SK-N-MC (cell line): Measurements from ENCODE around the gene C2CD4A.

Source experiments
- DNase-seq: peaks from one replicate; pipeline ENCODE4 v3.0.0-alpha.2; 2011; ENCODE audit warnings: low read depth, low spot score
- H3K27ac ChIP-seq: fragments of 200-600 bp; sonication (generic); 2 replicates; pipeline ENCODE4 v1.5.1; 2016; ENCODE audit warnings: mixed run types
- H3K36me3 ChIP-seq: fragments of 200-600 bp; sonication (generic); 2 replicates; pipeline ENCODE4 v1.6.1; 2017; ENCODE audit warnings: antibody characterized with exemption, low read length, mixed read lengths; ENCODE audit not compliant: insufficient read depth
- H3K4me3 ChIP-seq: fragments of 200-600 bp; sonication (generic); 2 replicates; pipeline ENCODE4 v1.5.1; 2016
- H3K9ac ChIP-seq: fragments of 200-600 bp; sonication (generic); 2 replicates; pipeline ENCODE4 v1.8.0; 2017; ENCODE audit warnings: mixed run types, mixed read lengths; ENCODE audit not compliant: insufficient read length
- H3K9me3 ChIP-seq: fragments of 200-600 bp; sonication (generic); 2 replicates; pipeline ENCODE4 v1.6.1; 2017; ENCODE audit warnings: low read depth, mild to moderate bottlenecking, antibody characterized with exemption, low read length, moderate library complexity, mixed read lengths
- EZH2 ChIP-seq: fragments of 200-600 bp; sonication (generic); IDR thresholded peaks from one replicate; pipeline ENCODE4 v1.6.1; 2017; ENCODE audit warnings: antibody characterized with exemption
- FOXP2 ChIP-seq: optimal IDR thresholded peaks from 2 replicates; pipeline ENCODE3; 2011; ENCODE audit warnings: mild to moderate bottlenecking, moderate library complexity; ENCODE audit not compliant: insufficient read depth; ENCODE audit errors: extremely low read length, control extremely low read depth
- POLR2AphosphoS5 ChIP-seq: IDR thresholded peaks from 2 replicates; pipeline ENCODE4 v1.6.1; 2012; ENCODE audit warnings: mild to moderate bottlenecking, low read depth, low read length, borderline replicate concordance

C2CD4A gene

DNA sequence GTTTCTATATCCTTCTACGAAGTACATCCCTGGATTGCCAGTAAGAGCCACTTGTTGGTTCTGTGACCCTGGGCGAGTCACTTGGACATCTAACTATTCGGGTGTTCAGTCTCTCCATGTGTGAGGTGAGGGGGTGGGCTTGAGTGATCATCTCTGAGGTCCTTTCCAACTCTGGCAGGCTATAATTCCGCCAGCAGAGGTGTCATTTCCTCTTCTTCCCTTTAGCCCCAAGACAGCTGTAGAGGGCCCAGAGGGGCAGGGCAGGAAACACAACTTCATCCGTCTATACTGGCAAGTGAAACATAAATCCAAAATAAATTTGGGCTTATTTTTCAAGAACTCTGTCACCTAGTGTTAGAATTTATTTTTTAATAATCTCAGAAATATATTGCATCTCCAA is 38.1 kb downstream of the C2CD4A start:
- no peak overlapping the region for H3K9ac ChIP-seq
- H3K27ac ChIP-seq, result no peak overlapping the region
- no peaks in the 10 kb centered on the region for H3K9me3 ChIP-seq

GRCh38 chr15:62105266-62105665 is 38.5 kb downstream of the C2CD4A start:
- DNase-seq, result no peak
- no peak overlapping the region for H3K9ac ChIP-seq
- TF ChIP-seq POLR2AphosphoS5, result no peak
- TF ChIP-seq FOXP2, result no peak
- no peak overlapping the region for H3K4me3 ChIP-seq
- no peaks in the 10 kb centered on the region for H3K36me3 ChIP-seq
- no peaks in the 10 kb centered on the region for H3K9me3 ChIP-seq
- no peak overlapping the region for H3K27ac ChIP-seq

More for the DNA sequence above, 38.1 kb downstream of the C2CD4A start:
- no peak for DNase-seq
- no peaks in the 10 kb centered on the region for H3K36me3 ChIP-seq
- no peak for TF ChIP-seq POLR2AphosphoS5
- no peak for TF ChIP-seq EZH2
- TF ChIP-seq FOXP2, result no peak
- H3K4me3 ChIP-seq, result no peak overlapping the region

- TF ChIP-seq EZH2 (no peak), POLR2AphosphoS5 (no peak), FOXP2 (no peak)
- Histone ChIP-seq H3K27ac (no peak overlapping the region), H3K9ac (no peak overlapping the region), H3K36me3 (no peaks in the 10 kb centered on the region), H3K4me3 (no peak overlapping the region), H3K9me3 (no peaks in the 10 kb centered on the region)
- no peak for DNase-seq
Measured at GRCh38 chr15:62106096-62106495, 39.3 kb downstream of the C2CD4A start.

- no peak overlapping the region for H3K27ac ChIP-seq
- no peak for DNase-seq
- no peak overlapping the region for H3K4me3 ChIP-seq
- TF ChIP-seq FOXP2 (no peak), EZH2 (no peak), POLR2AphosphoS5 (no peak)
- no peak overlapping the region for H3K9ac ChIP-seq
- no peaks in the 10 kb centered on the region for H3K9me3 ChIP-seq
- H3K36me3 ChIP-seq, result no peaks in the 10 kb centered on the region
Measured at GRCh38 chr15:62107571-62108121, 40.9 kb downstream of the C2CD4A start.

GRCh38 chr15:62108411-62108810 is 41.6 kb downstream of the C2CD4A start:
- no peak overlapping the region for H3K27ac ChIP-seq
- no peak for DNase-seq

GRCh38 chr15:62109437-62109836 is 42.7 kb downstream of the C2CD4A start:
- no peaks in the 10 kb centered on the region for H3K36me3 ChIP-seq
- H3K9ac ChIP-seq, result no peak overlapping the region
- no peak overlapping the region for H3K27ac ChIP-seq
- no peak overlapping the region for H3K4me3 ChIP-seq
- no peak for DNase-seq
- H3K9me3 ChIP-seq, result no peaks in the 10 kb centered on the region
- no peak for TF ChIP-seq POLR2AphosphoS5
- TF ChIP-seq EZH2, result no peak
- no peak for TF ChIP-seq FOXP2

More at GRCh38 chr15:62108411-62108810, 41.6 kb downstream of the C2CD4A start:
- Histone ChIP-seq H3K9ac (no peak overlapping the region), H3K36me3 (no peaks in the 10 kb centered on the region), H3K9me3 (no peaks in the 10 kb centered on the region), H3K4me3 (no peak overlapping the region)
- TF ChIP-seq POLR2AphosphoS5 (no peak), EZH2 (no peak), FOXP2 (no peak)

DNA sequence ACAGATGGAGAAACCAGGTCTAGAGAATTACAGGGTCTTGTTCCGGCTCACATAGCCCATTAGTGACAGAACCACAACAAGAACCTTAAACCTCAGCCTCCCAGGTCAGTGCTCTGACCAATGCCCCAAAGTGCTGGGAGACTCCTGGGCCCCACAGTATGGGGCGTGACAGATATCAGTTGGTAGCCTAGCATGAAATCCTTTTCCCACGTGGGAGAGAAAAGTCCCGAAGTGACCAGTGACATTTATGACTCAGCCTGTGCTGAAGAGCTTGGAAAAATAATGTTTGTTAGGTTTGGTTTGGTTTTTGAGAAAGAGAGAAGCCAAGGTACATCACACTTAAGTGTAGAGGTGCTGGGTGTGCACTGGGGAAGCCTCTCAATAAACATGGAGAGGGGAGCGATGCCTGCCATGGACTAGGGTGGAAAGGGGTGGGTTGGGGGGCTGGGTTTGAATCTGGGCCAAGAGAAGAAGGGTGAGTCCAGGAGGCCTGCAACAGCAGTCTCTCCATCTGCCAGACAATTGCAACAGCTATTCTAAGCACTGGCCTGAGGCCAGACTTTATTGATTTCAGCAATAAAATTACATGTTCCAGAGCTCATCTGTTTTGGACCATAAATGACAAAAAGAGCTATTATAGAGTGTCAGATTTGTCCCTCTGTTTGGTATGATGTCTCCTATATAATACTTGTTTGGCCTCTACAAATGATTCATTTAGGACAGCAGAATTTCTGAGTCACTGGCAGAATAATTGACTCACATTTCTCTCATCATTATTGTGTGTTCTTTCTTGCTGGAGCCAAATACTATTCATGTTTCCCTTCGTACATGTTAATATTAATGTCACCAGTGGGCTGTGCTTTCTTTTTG is 43.4 kb downstream of the C2CD4A start:
- Histone ChIP-seq H3K36me3 (no peaks in the 10 kb centered on the region), H3K9me3 (no peaks in the 10 kb centered on the region), H3K27ac (no peak overlapping the region), H3K4me3 (no peak overlapping the region), H3K9ac (no peak overlapping the region)
- DNase-seq, result no peak
- no peak for TF ChIP-seq POLR2AphosphoS5
- no peak for TF ChIP-seq EZH2
- no peak for TF ChIP-seq FOXP2

GRCh38 chr15:62112081-62112480 is 45.3 kb downstream of the C2CD4A start:
- no peak for DNase-seq
- Histone ChIP-seq H3K9me3 (no peaks in the 10 kb centered on the region), H3K36me3 (no peaks in the 10 kb centered on the region), H3K4me3 (no peak overlapping the region), H3K9ac (no peak overlapping the region), H3K27ac (no peak overlapping the region)
- TF ChIP-seq FOXP2 (no peak), POLR2AphosphoS5 (no peak), EZH2 (no peak)
